VCaP (cell line): ENCODE data around the gene WDTC1.
A peak's percentile ranks its signal among the peaks of the same experiment; 100 is the strongest.
"Not testable (repeated sequence)": the region's sequence is repeated elsewhere in the genome, so short reads cannot be mapped to it uniquely, and the experiment has no call there.

Source experiments
- H3K27ac ChIP-seq: fragments of 450-650 bp; 2 replicates; pipeline ENCODE4 v1.5.1; 2017
- CTCF ChIP-seq: fragments of 450-650 bp; conservative IDR thresholded peaks from 2 replicates; pipeline ENCODE4 v1.5.1; 2017; ENCODE audit warnings: mild to moderate bottlenecking, moderate library complexity

The WDTC1 gene

GRCh38 chr1:27235827-27236226 lies 1.4 kb downstream of the WDTC1 start:
- H3K27ac ChIP-seq: peak overlapping the region; percentile 75
- TF ChIP-seq CTCF: no peak

GRCh38 chr1:27237112-27237511 lies 2.7 kb downstream of the WDTC1 start:
- H3K27ac ChIP-seq: no peak overlapping the region
- TF ChIP-seq CTCF: no peak

- no peak overlapping the region for H3K27ac ChIP-seq
- no peak for TF ChIP-seq CTCF
Measured at GRCh38 chr1:27238032-27238431, 3.6 kb downstream of the WDTC1 start.

GRCh38 chr1:27241677-27242076 lies 7.2 kb downstream of the WDTC1 start:
- TF ChIP-seq CTCF: no peak
- no peak overlapping the region for H3K27ac ChIP-seq

GRCh38 chr1:27243665-27244064 lies 9.2 kb downstream of the WDTC1 start:
- not testable (repeated sequence) for H3K27ac ChIP-seq

- TF ChIP-seq CTCF: no peak
- no peak overlapping the region for H3K27ac ChIP-seq
Measured at GRCh38 chr1:27246194-27246593, 11.8 kb downstream of the WDTC1 start.

GRCh38 chr1:27253596-27253995 lies 19.2 kb downstream of the WDTC1 start:
- H3K27ac ChIP-seq: no peak overlapping the region
- TF ChIP-seq CTCF: no peak

- no peak for TF ChIP-seq CTCF
- no peak overlapping the region for H3K27ac ChIP-seq
Measured at GRCh38 chr1:27255136-27255535, 20.7 kb downstream of the WDTC1 start.
